Adipocyte (in vitro differentiated cells): ENCODE measurements around the gene GSK3A.

ENCODE experiments used
- DNase-seq: peaks from one replicate; pipeline ENCODE4 v3.0.0-alpha.2; 2015; ENCODE audit warnings: low read depth
- H3K27me3 ChIP-seq: replicated peaks from 2 replicates; pipeline ENCODE4 v1.7.0; 2013; ENCODE audit warnings: mild to moderate bottlenecking, low read length, moderate library complexity; ENCODE audit not compliant: control insufficient read depth, insufficient read depth
- H3K36me3 ChIP-seq: 2 replicates; pipeline ENCODE4 v1.7.0; 2013; ENCODE audit warnings: low read length, mild to moderate bottlenecking, moderate library complexity; ENCODE audit not compliant: control insufficient read depth, insufficient read depth, severe bottlenecking
- H3K4me1 ChIP-seq: 2 replicates; pipeline ENCODE4 v1.7.0; 2013; ENCODE audit warnings: mild to moderate bottlenecking, low read length, moderate library complexity; ENCODE audit not compliant: control insufficient read depth, insufficient read depth
- H3K4me3 ChIP-seq: 2 replicates; pipeline ENCODE4 v1.7.0; 2013; ENCODE audit warnings: mild to moderate bottlenecking, low read length, moderate library complexity
- H3K9ac ChIP-seq: 2 replicates; pipeline ENCODE4 v1.7.0; 2013; ENCODE audit warnings: mild to moderate bottlenecking, low read length, moderate library complexity
- H3K9me3 ChIP-seq: 2 replicates; pipeline ENCODE4 v1.7.0; 2013; ENCODE audit warnings: mild to moderate bottlenecking, low read length, moderate library complexity; ENCODE audit not compliant: control insufficient read depth

Gene GSK3A

GRCh38 chr19:42197375-42197817 lies 45.0 kb downstream of the GSK3A start:
- Histone ChIP-seq H3K36me3 (peaks cover 21% of the 10 kb centered on the region), H3K9ac (no peak overlapping the region), H3K4me1 (peaks cover 12% of the 10 kb centered on the region), H3K9me3 (peaks cover 6% of the 10 kb centered on the region), H3K27me3 (no peaks in the 10 kb centered on the region), H3K4me3 (no peak overlapping the region)
- no peak for DNase-seq

DNA sequence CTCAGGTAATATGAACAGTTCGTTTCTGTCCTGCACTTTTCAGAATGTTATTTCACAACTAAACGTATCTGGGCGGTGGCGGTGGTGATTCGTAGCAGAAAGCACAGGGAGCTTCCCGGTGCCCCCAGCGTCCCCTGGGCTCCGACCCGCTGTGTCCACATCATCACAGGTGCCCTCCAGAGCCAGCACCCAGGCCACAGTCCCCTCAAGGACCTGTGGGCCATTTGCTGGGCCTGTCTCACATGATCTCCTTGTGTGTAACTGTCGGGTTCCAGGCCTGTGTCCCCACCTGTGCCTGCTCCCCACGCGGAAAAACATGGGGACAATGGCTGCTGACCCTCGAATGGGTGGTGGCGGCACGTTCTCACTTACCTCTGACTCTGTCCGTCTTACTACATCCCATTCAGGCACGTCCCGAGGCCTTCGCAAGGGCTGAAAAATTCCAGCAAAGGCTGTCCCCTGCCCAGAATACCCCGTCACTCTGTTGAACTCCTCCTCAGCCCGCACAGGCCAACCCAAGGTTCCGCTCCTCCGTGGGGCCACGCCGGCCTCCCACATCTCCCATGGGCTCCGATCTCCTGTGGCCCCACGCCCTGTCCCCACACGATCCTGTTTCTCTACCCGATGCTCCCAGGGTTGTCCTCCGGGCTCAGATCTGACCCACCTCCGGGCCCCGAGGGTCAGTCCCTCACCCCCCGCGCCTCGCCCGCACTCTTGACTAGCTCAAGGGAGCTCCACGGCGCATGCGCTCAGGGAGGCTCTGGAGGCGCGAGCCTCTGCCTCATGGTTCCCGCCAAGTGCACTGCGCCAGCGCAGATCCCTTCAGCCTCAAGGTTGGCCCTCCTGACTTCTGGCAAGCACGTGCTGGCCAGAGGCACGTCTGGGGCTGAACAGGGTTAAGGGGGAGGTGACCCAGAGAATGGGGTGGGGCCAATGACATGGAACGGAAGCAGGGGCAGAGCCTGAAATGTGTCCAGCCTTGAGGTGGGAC lies 46.1 kb downstream of the GSK3A start:
- Histone ChIP-seq H3K9ac (no peak overlapping the region), H3K36me3 (peaks cover 14% of the 10 kb centered on the region), H3K4me1 (peaks cover 9% of the 10 kb centered on the region), H3K27me3 (no peaks in the 10 kb centered on the region), H3K4me3 (no peak overlapping the region), H3K9me3 (peaks cover 6% of the 10 kb centered on the region)
- DNase-seq, result no peak

GRCh38 chr19:42193706-42194105 lies 48.7 kb downstream of the GSK3A start:
- DNase-seq, result no peak
- Histone ChIP-seq H3K36me3 (peaks cover 3% of the 10 kb centered on the region), H3K4me1 (peaks cover 9% of the 10 kb centered on the region), H3K4me3 (no peak overlapping the region), H3K9ac (no peak overlapping the region), H3K9me3 (peaks cover 6% of the 10 kb centered on the region), H3K27me3 (no peaks in the 10 kb centered on the region)

GRCh38 chr19:42193294-42193693 lies 49.1 kb downstream of the GSK3A start:
- peaks cover 9% of the 10 kb centered on the region for H3K4me1 ChIP-seq
- H3K9ac ChIP-seq, result no peak overlapping the region
- no peak for DNase-seq
- peaks cover 6% of the 10 kb centered on the region for H3K9me3 ChIP-seq
- H3K27me3 ChIP-seq, result no peaks in the 10 kb centered on the region
- H3K4me3 ChIP-seq, result no peak overlapping the region
- no peaks in the 10 kb centered on the region for H3K36me3 ChIP-seq

DNA sequence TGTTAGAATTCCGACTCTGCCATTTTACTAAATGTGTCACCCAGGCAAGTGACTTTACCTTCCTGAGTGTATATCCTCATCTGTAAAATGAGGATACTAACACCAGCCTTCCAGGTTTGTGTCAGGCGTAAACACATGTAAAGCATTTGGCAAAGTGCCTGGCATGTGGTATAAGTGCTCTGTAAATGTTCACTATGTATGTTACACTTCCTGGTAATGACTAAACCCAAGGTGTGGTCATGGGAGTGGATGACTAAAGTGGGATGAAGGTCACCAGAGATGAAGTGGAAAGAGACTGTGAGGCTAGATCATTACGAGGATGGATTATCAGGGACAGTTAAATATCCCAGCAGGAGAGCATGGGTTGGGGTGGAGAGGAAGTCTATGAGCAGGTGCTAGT lies 50.5 kb downstream of the GSK3A start:
- peak; percentile 15 for DNase-seq
- H3K9ac ChIP-seq, result no peak overlapping the region
- H3K36me3 ChIP-seq, result no peaks in the 10 kb centered on the region
- H3K9me3 ChIP-seq, result peaks cover 6% of the 10 kb centered on the region
- peaks cover 6% of the 10 kb centered on the region for H3K4me1 ChIP-seq
- no peaks in the 10 kb centered on the region for H3K27me3 ChIP-seq
- H3K4me3 ChIP-seq, result no peak overlapping the region

DNA sequence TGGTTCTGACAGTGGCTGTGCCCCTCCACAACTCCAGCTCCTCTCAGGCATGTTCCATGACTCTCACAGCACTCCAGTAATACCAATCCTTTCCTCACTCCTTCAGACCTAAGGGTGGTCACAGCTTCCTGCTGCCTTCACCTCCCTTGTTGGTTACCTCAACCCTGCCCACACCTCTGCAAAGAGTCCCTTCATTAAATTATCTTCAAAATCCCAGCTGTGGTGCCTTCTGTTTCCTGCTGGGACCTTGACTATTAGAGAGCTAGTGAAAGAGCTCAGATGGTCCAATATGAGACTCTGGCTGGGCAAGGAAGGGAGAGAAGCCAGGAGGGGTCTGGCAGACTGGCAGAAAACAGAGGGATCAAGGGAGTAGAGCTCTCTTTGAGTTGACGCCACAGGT lies 51.1 kb downstream of the GSK3A start:
- no peak overlapping the region for H3K9ac ChIP-seq
- no peak for DNase-seq
- peaks cover 6% of the 10 kb centered on the region for H3K9me3 ChIP-seq
- no peaks in the 10 kb centered on the region for H3K27me3 ChIP-seq
- H3K4me1 ChIP-seq, result peaks cover 6% of the 10 kb centered on the region
- H3K4me3 ChIP-seq, result no peak overlapping the region
- no peaks in the 10 kb centered on the region for H3K36me3 ChIP-seq

- Histone ChIP-seq H3K36me3 (no peaks in the 10 kb centered on the region), H3K27me3 (no peaks in the 10 kb centered on the region), H3K4me1 (peaks cover 15% of the 10 kb centered on the region), H3K4me3 (no peak overlapping the region), H3K9ac (no peak overlapping the region), H3K9me3 (peaks cover 6% of the 10 kb centered on the region)
- no peak for DNase-seq
Observed at GRCh38 chr19:42189133-42189532, 53.3 kb downstream of the GSK3A start.

DNA sequence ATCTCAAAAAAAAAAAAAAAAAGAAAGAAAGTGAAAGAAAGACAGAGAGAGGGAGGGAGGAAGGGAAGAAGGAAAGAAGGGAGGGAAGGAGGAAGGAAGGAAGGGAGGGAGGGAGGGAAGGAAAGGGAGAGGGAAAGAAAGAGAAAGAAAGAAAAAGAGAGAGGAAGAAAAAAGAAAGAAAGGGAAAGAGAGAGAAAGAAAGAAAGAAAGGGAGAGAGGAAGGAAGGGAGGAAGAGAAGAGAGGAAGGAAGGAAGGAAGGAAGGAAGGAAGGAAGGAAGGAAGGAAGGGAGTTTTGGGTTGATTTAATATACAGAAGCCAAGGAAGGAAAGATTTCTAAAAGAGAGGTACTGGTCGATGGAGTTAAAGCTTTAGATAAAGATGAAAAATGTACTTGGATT lies 53.7 kb downstream of the GSK3A start:
- no peaks in the 10 kb centered on the region for H3K36me3 ChIP-seq
- no peak for DNase-seq
- H3K9ac ChIP-seq, result no peak overlapping the region
- H3K4me3 ChIP-seq, result no peak overlapping the region
- no peaks in the 10 kb centered on the region for H3K27me3 ChIP-seq
- peaks cover 15% of the 10 kb centered on the region for H3K4me1 ChIP-seq
- peaks cover 6% of the 10 kb centered on the region for H3K9me3 ChIP-seq

GRCh38 chr19:42185277-42185676 lies 57.1 kb downstream of the GSK3A start:
- H3K36me3 ChIP-seq, result no peaks in the 10 kb centered on the region
- peaks cover 14% of the 10 kb centered on the region for H3K27me3 ChIP-seq
- no peaks in the 10 kb centered on the region for H3K9me3 ChIP-seq
- H3K4me1 ChIP-seq, result peaks cover 10% of the 10 kb centered on the region
- DNase-seq, result no peak
- no peak overlapping the region for H3K9ac ChIP-seq
- H3K4me3 ChIP-seq, result no peak overlapping the region

- no peak overlapping the region for H3K4me3 ChIP-seq
Observed at GRCh38 chr19:42184401-42184861, 58.0 kb downstream of the GSK3A start.

More at GRCh38 chr19:42184401-42184861, 58.0 kb downstream of the GSK3A start:
- Histone ChIP-seq H3K9ac (peak overlapping the region; percentile 9), H3K4me1 (peaks cover 10% of the 10 kb centered on the region), H3K27me3 (peaks cover 22% of the 10 kb centered on the region), H3K9me3 (no peaks in the 10 kb centered on the region), H3K36me3 (no peaks in the 10 kb centered on the region)
- DNase-seq, result peak; percentile 93
